ENCODE data around the gene STX3. TPM values are rescaled to one million over a fixed set of nuclear protein-coding genes. Genes with fewer than 3 reads are reported as not detected.

Gene STX3
- total and polyA plus RNA-seq, 2 of the 4 experiments (the other 2 are of a cell fraction), result 5.0 to 5.4 TPM

- Histone ChIP-seq H3K27ac (ENCODE audit: insufficient read depth, low read length) (no peak overlapping the region), H3K9ac (ENCODE audit: low read depth, low read length) (no peak overlapping the region), H3K18ac (ENCODE audit: low read depth, low read length) (no peak overlapping the region), H2BK20ac (ENCODE audit: low read depth, low read length) (no peak overlapping the region), H3K56ac (ENCODE audit: extremely low read depth, insufficient read depth, low read length) (no peak overlapping the region), H3K14ac (replicated peaks; ENCODE audit: low read depth, low read length) (no peak overlapping the region), H3K79me1 (ENCODE audit: low read depth in 1 of 2, low read length in 2 of 2) (no peaks in the 10 kb centered on the region), H3K36me3 (ENCODE audit: control insufficient read depth, insufficient read depth, low read length) (no peaks in the 10 kb centered on the region), H2BK15ac (ENCODE audit: low read depth, low read length) (no peak overlapping the region), H3K9me1 (ENCODE audit: insufficient read depth, low read length) (no peaks in the 10 kb centered on the region), H3K23ac (ENCODE audit: low read depth, low read length) (no peak overlapping the region), H3K4ac (ENCODE audit: low read depth, low read length) (no peak overlapping the region), H3K4me3 (ENCODE audit: insufficient read depth, low read depth, low read length) (no peak overlapping the region), H3K27me3 (ENCODE audit: control insufficient read depth, insufficient read depth, low read length) (no peaks in the 10 kb centered on the region), H3K4me1 (ENCODE audit: control insufficient read depth, insufficient read depth, low read length) (no peaks in the 10 kb centered on the region), H2BK5ac (ENCODE audit: low read depth, low read length, poor library complexity, severe bottlenecking) (no peak overlapping the region), H4K5ac (ENCODE audit: low read depth, low read length) (no peak overlapping the region), H2BK120ac (ENCODE audit: low read depth, low read length) (no peak overlapping the region), H3K4me2 (ENCODE audit: low read depth, low read length) (no peak overlapping the region), H4K20me1 (ENCODE audit: insufficient read depth, low read length) (no peaks in the 10 kb centered on the region), H3K9me3 (ENCODE audit: control insufficient read depth, insufficient read depth, low read length) (no peaks in the 10 kb centered on the region), H4K8ac (ENCODE audit: low read depth in 2 of 2, low read length in 2 of 2) (no peak overlapping the region), H2AFZ (replicated peaks; ENCODE audit: low read length, poor library complexity) (no peak overlapping the region), H2AK5ac (ENCODE audit: low read depth, low read length) (no peak overlapping the region), H4K91ac (ENCODE audit: insufficient read depth, low read depth, low read length) (no peak overlapping the region), H2AK9ac (replicated peaks; ENCODE audit: low read depth, low read length, poor library complexity) (no peak overlapping the region)
- CTCF ChIA-PET, result no interaction called here
- no TSS peak for BruUV-seq (replicated peaks)
- POLR2A ChIA-PET (ENCODE audit: unreplicated experiment), result no interaction called here
- no peak for DNase-seq
- dilution Hi-C loops (cut with HindIII; ENCODE audit: low sequenced_read_pairs, unreplicated experiment) (no loop called here), in situ Hi-C loops (cut with MboI; ENCODE audit: low sequenced_read_pairs) (loop anchor here (25.0 kb wide), 1 partner anchor 354 kb away; the partner anchor contains the start of gene MS4A6A), intact Hi-C loops (cut with micrococcal nuclease) (no loop called here)
- no peak for ATAC-seq (ENCODE audit: low read depth)
- peak; percentile 48; the same call in 1 of the 2 replicates for TF ChIP-seq NFE2L2 (IDR thresholded peaks at IDR 0.05; ENCODE audit: low read depth, low read length)
- TF ChIP-seq POLR2A (IDR thresholded peaks at IDR 0.05; ENCODE audit: low read depth, low read length), result no peak
- 80% methylated on average over 1 of the region's 2 CpGs; no CpG with 5 or more reads in 1 of the 2 experiments for WGBS, 2 experiments (ENCODE audit: extremely low coverage in 2 of 2, insufficient read length in 1 of 2)
Measured at GRCh38 chr11:59833602-59834001, 78.4 kb downstream of the STX3 start.
